Muscle layer of duodenum (tissue), 2 donors: ENCODE data around the gene STRC.
"Not testable (repeated sequence)": the region's sequence is repeated elsewhere in the genome, so short reads cannot be mapped to it uniquely, and the experiment has no call there.

Experiments used
- H3K27ac ChIP-seq: one replicate; pipeline ENCODE4 v1.7.0; 2013; ENCODE audit warnings: mild to moderate bottlenecking, low read length
- H3K27me3 ChIP-seq: one replicate; pipeline ENCODE4 v1.7.0; 2013; ENCODE audit warnings: low read depth, mild to moderate bottlenecking, control low read depth, low read length
- H3K36me3 ChIP-seq, 2 donors: one replicate each; pipeline ENCODE4 v1.7.0; 2013; ENCODE audit warnings: low read length in 2 of 2, control low read depth in 1 of 2, mild to moderate bottlenecking in 1 of 2; ENCODE audit not compliant: insufficient read depth in 2 of 2, control insufficient read depth in 1 of 2
- H3K4me1 ChIP-seq, 2 donors: one replicate each; pipeline ENCODE4 v1.7.0; 2013; ENCODE audit warnings: low read length in 2 of 2, mild to moderate bottlenecking in 2 of 2, control low read depth in 1 of 2, moderate library complexity in 1 of 2; ENCODE audit not compliant: insufficient read depth in 2 of 2, control insufficient read depth in 1 of 2
- H3K4me3 ChIP-seq, 2 donors: one replicate each; pipeline ENCODE4 v1.7.0; 2013; ENCODE audit warnings: low read length in 2 of 2, low read depth in 1 of 2, mild to moderate bottlenecking in 1 of 2
- H3K9me3 ChIP-seq, 2 donors: one replicate each; pipeline ENCODE4 v1.7.0; 2013; ENCODE audit warnings: low read length in 2 of 2, control low read depth in 1 of 2, mild to moderate bottlenecking in 1 of 2; ENCODE audit not compliant: control insufficient read depth in 1 of 2
- donor health status: healthy.

The STRC gene

GRCh38 chr15:43618700-43619099 lies at the start of gene STRC:
Gene STRC (minus strand): TSS chr15:43618800. CDS start chr15:43618722, 78 bp downstream.
- H3K9me3 ChIP-seq, H3K27me3 ChIP-seq, H3K4me3 ChIP-seq, H3K36me3 ChIP-seq, H3K4me1 ChIP-seq, H3K27ac ChIP-seq: not testable (repeated sequence)

- not testable (repeated sequence) for H3K27me3 ChIP-seq, H3K4me3 ChIP-seq, H3K36me3 ChIP-seq, H3K27ac ChIP-seq, H3K9me3 ChIP-seq, H3K4me1 ChIP-seq
Observed at GRCh38 chr15:43666177-43666576, 47.6 kb upstream of the STRC start.

GRCh38 chr15:43663333-43663732 lies 44.7 kb upstream of the STRC start:
- H3K36me3 ChIP-seq, H3K27me3 ChIP-seq, H3K27ac ChIP-seq, H3K9me3 ChIP-seq, H3K4me1 ChIP-seq, H3K4me3 ChIP-seq: not testable (repeated sequence)

GRCh38 chr15:43662293-43662692 lies 43.7 kb upstream of the STRC start:
- not testable (repeated sequence) for H3K27me3 ChIP-seq, H3K27ac ChIP-seq, H3K4me3 ChIP-seq, H3K9me3 ChIP-seq, H3K4me1 ChIP-seq, H3K36me3 ChIP-seq

- H3K36me3 ChIP-seq, H3K9me3 ChIP-seq, H3K4me1 ChIP-seq, H3K4me3 ChIP-seq, H3K27me3 ChIP-seq, H3K27ac ChIP-seq: not testable (repeated sequence)
Observed at GRCh38 chr15:43659727-43660126, 41.1 kb upstream of the STRC start.

- not testable (repeated sequence) for H3K27me3 ChIP-seq
- peaks cover 0 to 16% of the 10 kb centered on the region in 2 donors for H3K36me3 ChIP-seq
Observed at GRCh38 chr15:43649430-43649926, 30.9 kb upstream of the STRC start.

GRCh38 chr15:43648649-43649429 lies 30.2 kb upstream of the STRC start, which contains the start of gene CATSPER2:
Gene CATSPER2 (minus strand): TSS chr15:43648844. CDS start chr15:43648061, 783 bp downstream.
- Histone ChIP-seq H3K4me3 (no peak within 1 kb of the TSS), H3K27ac (no peak within 1 kb of the TSS), H3K27me3 (no peaks in the 10 kb centered on the region), H3K9me3 (no peaks in the 10 kb centered on the region), H3K4me1 (no peaks in the 10 kb centered on the region), H3K36me3 (peaks cover 0 to 16% of the 10 kb centered on the region in 2 donors)

More at GRCh38 chr15:43649430-43649926, 30.9 kb upstream of the STRC start:
- not testable (repeated sequence) for H3K27ac ChIP-seq, H3K4me3 ChIP-seq, H3K4me1 ChIP-seq, H3K9me3 ChIP-seq

- H3K4me3 ChIP-seq, H3K36me3 ChIP-seq, H3K27me3 ChIP-seq, H3K4me1 ChIP-seq, H3K9me3 ChIP-seq, H3K27ac ChIP-seq: not testable (repeated sequence)
Observed at GRCh38 chr15:43638464-43639204, 20.0 kb upstream of the STRC start.

- not testable (repeated sequence) for H3K9me3 ChIP-seq, H3K4me1 ChIP-seq, H3K27me3 ChIP-seq, H3K36me3 ChIP-seq, H3K4me3 ChIP-seq, H3K27ac ChIP-seq
Observed at GRCh38 chr15:43626937-43627336, 8.3 kb upstream of the STRC start.

- H3K9me3 ChIP-seq = no peaks in the 10 kb centered on the region
- H3K4me3 ChIP-seq = no peak overlapping the region
- no peaks in the 10 kb centered on the region for H3K36me3 ChIP-seq
- H3K27me3 ChIP-seq = no peaks in the 10 kb centered on the region
- no peaks in the 10 kb centered on the region for H3K4me1 ChIP-seq
- no peak overlapping the region for H3K27ac ChIP-seq
Observed at GRCh38 chr15:43625106-43625505, 6.5 kb upstream of the STRC start.

- H3K9me3 ChIP-seq, H3K27ac ChIP-seq, H3K27me3 ChIP-seq, H3K36me3 ChIP-seq, H3K4me1 ChIP-seq, H3K4me3 ChIP-seq: not testable (repeated sequence)
Observed at GRCh38 chr15:43622068-43622799, 3.6 kb upstream of the STRC start.
